IMR-90 (cell line): ENCODE data around the gene MCMBP. TPM values are rescaled to one million over a fixed set of nuclear protein-coding genes. Genes with fewer than 3 reads are reported as not detected.

Source experiments
- ATAC-seq: fragments of 200-7000 bp; cut with Tn5 transposase; 2 replicates; pipeline ENCODE4 v1.9.1; 2020; ENCODE audit warnings: low read depth, mild to moderate bottlenecking, moderate library complexity
- BruUV-seq: library from RNA; stranded (reverse); fragments of 400-500 nt; replicated peaks from 2 replicates; lab custom pipeline; 2021; lab: Mats Ljungman, UMichigan
- CTCF ChIA-PET: fragments of 300-600 bp; formaldehyde crosslinking; extraction: SDS; loops from one replicate; lab custom pipeline; 2021; ENCODE audit warnings: antibody characterized with exemption; lab: Yijun Ruan, JAX
- POLR2A ChIA-PET: fragments of 300-600 bp; sonication (Branson Sonifier 250); formaldehyde crosslinking; loops from one replicate; lab custom pipeline; 2022; ENCODE audit warnings: antibody characterized with exemption; ENCODE audit not compliant: unreplicated experiment; lab: Charles Lee
- DNase-seq: peaks from one replicate; pipeline ENCODE4 v3.0.0; 2013
- H2AFZ ChIP-seq: replicated peaks from 2 replicates; pipeline ENCODE3; 2013; ENCODE audit warnings: low read length, mild to moderate bottlenecking; ENCODE audit not compliant: poor library complexity
- H2AK5ac ChIP-seq: 2 replicates; pipeline ENCODE4 v1.6.1; 2013; ENCODE audit warnings: low read depth, low read length, inconsistent platforms
- H2AK9ac ChIP-seq: replicated peaks from 2 replicates; pipeline ENCODE3; 2013; ENCODE audit warnings: mild to moderate bottlenecking, low read depth, low read length, moderate library complexity; ENCODE audit not compliant: poor library complexity
- H2BK120ac ChIP-seq: 2 replicates; pipeline ENCODE4 v1.6.1; 2013; ENCODE audit warnings: low read depth, low read length, inconsistent platforms
- H2BK15ac ChIP-seq: 3 replicates; pipeline ENCODE4 v1.6.1; 2013; ENCODE audit warnings: low read depth, low read length, inconsistent platforms
- H2BK20ac ChIP-seq: 2 replicates; pipeline ENCODE4 v1.6.1; 2013; ENCODE audit warnings: low read depth, mild to moderate bottlenecking, inconsistent platforms, low read length, moderate library complexity
- H2BK5ac ChIP-seq: 2 replicates; pipeline ENCODE4 v1.6.1; 2013; ENCODE audit warnings: mild to moderate bottlenecking, low read depth, low read length, inconsistent platforms; ENCODE audit not compliant: poor library complexity, severe bottlenecking
- H3K14ac ChIP-seq: replicated peaks from 2 replicates; pipeline ENCODE4 v1.6.1; 2013; ENCODE audit warnings: low read depth, low read length, inconsistent platforms
- H3K18ac ChIP-seq: 2 replicates; pipeline ENCODE4 v1.6.1; 2013; ENCODE audit warnings: low read depth, low read length, control low read depth
- H3K23ac ChIP-seq: 2 replicates; pipeline ENCODE4 v1.6.1; 2013; ENCODE audit warnings: low read depth, low read length, inconsistent platforms
- H3K27ac ChIP-seq: 2 replicates; pipeline ENCODE4 v1.5.1; 2013; ENCODE audit warnings: mild to moderate bottlenecking, control low read depth, low read length; ENCODE audit not compliant: insufficient read depth
- H3K27me3 ChIP-seq: 2 replicates; pipeline ENCODE4 v1.6.1; 2013; ENCODE audit warnings: low read length; ENCODE audit not compliant: control insufficient read depth, insufficient read depth
- H3K36me3 ChIP-seq: 2 replicates; pipeline ENCODE4 v1.6.1; 2013; ENCODE audit warnings: low read length, mixed read lengths; ENCODE audit not compliant: control insufficient read depth, insufficient read depth
- H3K4ac ChIP-seq: 2 replicates; pipeline ENCODE4 v1.6.1; 2013; ENCODE audit warnings: low read depth, low read length, inconsistent platforms
- H3K4me1 ChIP-seq: 2 replicates; pipeline ENCODE4 v1.6.1; 2013; ENCODE audit warnings: low read length, mixed read lengths; ENCODE audit not compliant: control insufficient read depth, insufficient read depth
- H3K4me2 ChIP-seq: 2 replicates; pipeline ENCODE4 v1.6.1; 2013; ENCODE audit warnings: low read depth, mild to moderate bottlenecking, control low read depth, low read length, moderate library complexity
- H3K4me3 ChIP-seq: 2 replicates; pipeline ENCODE4 v1.5.1; 2013; ENCODE audit warnings: low read depth, mild to moderate bottlenecking, control low read depth, low read length, moderate library complexity; ENCODE audit not compliant: insufficient read depth
- H3K56ac ChIP-seq: 2 replicates; pipeline ENCODE4 v1.6.1; 2013; ENCODE audit warnings: low read length, inconsistent platforms; ENCODE audit not compliant: insufficient read depth; ENCODE audit errors: extremely low read depth
- H3K79me1 ChIP-seq, 2 experiments: 2 replicates each; pipeline ENCODE4 v1.6.1; 2013; ENCODE audit warnings: low read length in 2 of 2, inconsistent platforms in 1 of 2, low read depth in 1 of 2
- H3K9ac ChIP-seq: 2 replicates; pipeline ENCODE4 v1.6.1; 2013; ENCODE audit warnings: low read depth, low read length, control low read depth
- H3K9me1 ChIP-seq: 2 replicates; pipeline ENCODE4 v1.6.1; 2013; ENCODE audit warnings: low read length, inconsistent platforms; ENCODE audit not compliant: insufficient read depth
- H3K9me3 ChIP-seq: 2 replicates; pipeline ENCODE4 v1.6.1; 2013; ENCODE audit warnings: low read length; ENCODE audit not compliant: control insufficient read depth, insufficient read depth
- H4K20me1 ChIP-seq: 2 replicates; pipeline ENCODE4 v1.6.1; 2013; ENCODE audit warnings: low read length, inconsistent platforms; ENCODE audit not compliant: insufficient read depth
- H4K5ac ChIP-seq: 2 replicates; pipeline ENCODE4 v1.6.1; 2013; ENCODE audit warnings: mild to moderate bottlenecking, low read depth, low read length, control low read depth
- H4K8ac ChIP-seq, 2 experiments: 2 replicates each; pipeline ENCODE4 v1.6.1; 2013; ENCODE audit warnings: low read depth in 2 of 2, low read length in 2 of 2, control low read depth in 1 of 2, inconsistent platforms in 1 of 2
- H4K91ac ChIP-seq: 2 replicates; pipeline ENCODE4 v1.6.1; 2013; ENCODE audit warnings: low read depth, low read length, inconsistent platforms; ENCODE audit not compliant: insufficient read depth
- RCOR1 ChIP-seq: IDR thresholded peaks from 2 replicates; pipeline ENCODE4 v1.6.1; 2012; ENCODE audit warnings: mild to moderate bottlenecking, low read length, improper control_type of control experiment; ENCODE audit not compliant: insufficient replicate concordance
- WGBS, 2 experiments: methylation state at CpG; one replicate each; pipeline versions ENCODE4 v1.1.5 to v1.1.7; 2013; ENCODE audit warnings: missing lambda C conversion rate in 2 of 2; ENCODE audit not compliant: insufficient read length in 1 of 2; ENCODE audit errors: extremely low coverage in 2 of 2; 5-methylcytosine and 5-hydroxymethylcytosine counted together
- dilution Hi-C: fragments of 300-500 bp; cut with HindIII; formaldehyde crosslinking; loops from one replicate; pipeline ENCODE4 v1.14.3; 2018; ENCODE audit warnings: low sequenced_read_pairs; ENCODE audit not compliant: unreplicated experiment
- in situ Hi-C: fragments of 300-500 bp; cut with MboI; formaldehyde crosslinking; loops from 3 replicates; pipeline ENCODE4 v1.14.3; 2019; ENCODE audit warnings: low sequenced_read_pairs, inconsistent platforms, mixed read lengths
- intact Hi-C: fragments of 100-400 bp; cut with micrococcal nuclease; formaldehyde crosslinking; loops from 2 replicates; pipeline ENCODE4 v1.10.0; 2022
- polyA plus RNA-seq, 3 experiments: library from polyadenylated mRNA; depleted of rRNA; stranded (reverse); fragments of >200 nt; gene quantifications; 2 replicates each; pipeline ENCODE4 v1.2.3, GENCODE V29; 2012; ENCODE audit warnings: low replicate concordance in 1 of 3
- total RNA-seq: library from RNA; depleted of rRNA; stranded (reverse); fragments of >200 nt; gene quantifications from 2 replicates; pipeline ENCODE4 v1.2.3, GENCODE V29; 2012
- TF ChIP-seq, protein P1 (sequence below): fragments of 150-350 bp; IDR thresholded peaks from 2 replicates; pipeline ENCODE4 v1.6.1; 2017; ENCODE audit warnings: mild to moderate bottlenecking, antibody characterized with exemption, low read length, low read depth

MCMBP gene
- total and polyA plus RNA-seq, 2 of the 4 experiments (the other 2 are of a cell fraction) = 39.0 to 59.9 TPM

- POLR2A ChIA-PET = no interaction called here
- BruUV-seq = no TSS peak
Measured at GRCh38 chr10:119784340-119785067, 88.1 kb downstream of the MCMBP start.

More at GRCh38 chr10:119784340-119785067, 88.1 kb downstream of the MCMBP start:
- ATAC-seq = no peak
- peaks cover 3% of the 10 kb centered on the region in 2 experiments; a peak in 2 of 4 replicates for H3K79me1 ChIP-seq
- CTCF ChIA-PET = interaction anchor here (0.7 to 1.4 kb wide), 2 partner anchors 23 to 34 kb away, joined by 3 read pairs; no protein-coding TSS in a partner anchor
- H2BK5ac ChIP-seq = no peak overlapping the region
- dilution Hi-C loops = no loop called here
- TF ChIP-seq, protein P1, sequence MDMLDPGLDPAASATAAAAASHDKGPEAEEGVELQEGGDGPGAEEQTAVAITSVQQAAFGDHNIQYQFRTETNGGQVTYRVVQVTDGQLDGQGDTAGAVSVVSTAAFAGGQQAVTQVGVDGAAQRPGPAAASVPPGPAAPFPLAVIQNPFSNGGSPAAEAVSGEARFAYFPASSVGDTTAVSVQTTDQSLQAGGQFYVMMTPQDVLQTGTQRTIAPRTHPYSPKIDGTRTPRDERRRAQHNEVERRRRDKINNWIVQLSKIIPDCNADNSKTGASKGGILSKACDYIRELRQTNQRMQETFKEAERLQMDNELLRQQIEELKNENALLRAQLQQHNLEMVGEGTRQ = peak; percentile 38; the same call in 1 of the 2 replicates
- no peak for TF ChIP-seq RCOR1
- peak overlapping the region; percentile 3; the same call in 1 of the 2 replicates for H4K91ac ChIP-seq
- no peak overlapping the region for H4K5ac ChIP-seq
- no peaks in the 10 kb centered on the region for H4K20me1 ChIP-seq
- H4K8ac ChIP-seq = no peak overlapping the region
- no peak overlapping the region for H3K4me2 ChIP-seq
- H3K4me3 ChIP-seq = no peak overlapping the region
- no peak overlapping the region for H3K27ac ChIP-seq
- no peaks in the 10 kb centered on the region for H3K9me3 ChIP-seq
- H2AK5ac ChIP-seq = no peak overlapping the region
- H3K14ac ChIP-seq = peak overlapping the region; percentile 58; the same call in 1 of the 2 replicates
- intact Hi-C loops = no loop called here
- peak overlapping the region; percentile 37; the same call in 1 of the 2 replicates for H3K4ac ChIP-seq
- H3K18ac ChIP-seq = no peak overlapping the region
- H3K9me1 ChIP-seq = 0 out of 2 replicates have a peak, but pooled peaks cover 4% of the 10 kb centered on the region
- no peak overlapping the region for H3K56ac ChIP-seq
- peaks cover 4% of the 10 kb centered on the region; the same call in 1 of the 2 replicates for H3K4me1 ChIP-seq
- peak overlapping the region; percentile 49; the same call in 1 of the 2 replicates for H2BK120ac ChIP-seq
- no peak for DNase-seq
- no peaks in the 10 kb centered on the region for H3K27me3 ChIP-seq
- H2AK9ac ChIP-seq = no peak overlapping the region
- no peaks in the 10 kb centered on the region for H3K36me3 ChIP-seq
- in situ Hi-C loops = no loop called here
- no peak overlapping the region for H3K23ac ChIP-seq
- peak overlapping the region; percentile 56; the same call in 1 of the 3 replicates for H2BK15ac ChIP-seq
- WGBS, 2 experiments = 40% methylated on average over 1 of the region's 7 CpGs; no CpG with 5 or more reads in 1 of the 2 experiments
- no peak overlapping the region for H3K9ac ChIP-seq
- no peak overlapping the region for H2BK20ac ChIP-seq
- no peak overlapping the region for H2AFZ ChIP-seq
